ENCODE data around the gene APBA2.
A peak's percentile ranks its signal among the peaks of the same experiment; 100 is the strongest.
"Not testable (repeated sequence)": the region's sequence is repeated elsewhere in the genome, so short reads cannot be mapped to it uniquely, and the experiment has no call there.

APBA2 gene

DNA sequence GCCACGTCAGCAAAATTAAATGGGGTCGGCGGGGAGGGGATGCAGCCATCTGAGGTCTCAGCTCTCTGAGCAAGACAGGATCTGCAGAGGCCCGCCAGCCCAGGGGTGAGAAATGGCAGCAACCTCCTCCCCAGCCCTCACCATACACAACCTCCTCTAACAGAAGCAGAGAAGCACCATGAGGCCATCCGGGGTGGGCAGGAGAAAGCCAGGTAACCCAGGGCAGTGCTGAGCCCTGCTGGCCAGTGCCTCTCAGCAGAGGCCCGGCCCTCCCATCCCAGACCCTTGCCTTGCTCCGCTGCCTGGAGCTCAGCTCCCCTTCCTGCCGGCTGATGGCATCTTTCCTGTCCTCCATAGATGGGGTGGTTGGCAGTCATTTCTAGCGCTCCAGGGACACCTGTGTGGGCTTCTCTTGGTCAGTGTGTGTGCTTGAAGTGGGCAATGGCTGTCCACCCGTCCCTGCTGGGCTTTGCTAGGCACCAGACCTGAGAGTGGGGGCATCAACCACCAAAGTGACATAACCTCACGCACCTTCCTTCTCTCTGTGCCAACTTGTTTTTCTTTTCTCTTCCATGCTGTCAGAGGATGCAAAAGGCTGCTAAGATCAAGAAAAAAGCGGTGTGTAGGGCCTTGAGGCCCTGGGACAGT lies 208.0 kb downstream of the APBA2 start:
- intact Hi-C loops (cut with DNase I): loop anchor here (5.0 kb wide), 3 partner anchors 97 to 167 kb away; no protein-coding TSS in a partner anchor

DNA sequence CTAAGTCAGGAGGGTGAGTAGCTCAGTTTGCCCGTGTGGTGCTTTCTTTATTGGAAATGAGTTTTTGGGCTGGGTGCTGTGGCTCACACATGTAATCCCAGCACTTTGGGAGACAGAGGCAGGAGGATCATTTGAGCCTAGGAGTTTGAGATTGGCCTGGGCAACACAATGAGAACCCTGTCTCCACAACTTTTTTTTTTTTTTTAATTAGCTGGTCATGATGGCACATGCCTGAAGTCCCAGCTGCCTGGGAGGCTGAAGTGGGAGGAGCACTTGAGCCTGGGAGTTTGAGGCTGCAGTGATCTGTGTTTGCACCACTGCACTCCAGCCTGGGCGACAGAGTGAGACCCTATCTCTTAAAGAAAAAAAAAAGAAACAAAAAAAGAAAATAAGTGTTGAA lies 208.9 kb downstream of the APBA2 start:
- intact Hi-C loops (cut with DNase I): loop anchor here (5.0 kb wide), 3 partner anchors 97 to 167 kb away; no protein-coding TSS in a partner anchor

More for the DNA sequence above, 208.0 kb downstream of the APBA2 start:
- peak in 1 of 42 donors; percentile 13 for DNase-seq

DNA sequence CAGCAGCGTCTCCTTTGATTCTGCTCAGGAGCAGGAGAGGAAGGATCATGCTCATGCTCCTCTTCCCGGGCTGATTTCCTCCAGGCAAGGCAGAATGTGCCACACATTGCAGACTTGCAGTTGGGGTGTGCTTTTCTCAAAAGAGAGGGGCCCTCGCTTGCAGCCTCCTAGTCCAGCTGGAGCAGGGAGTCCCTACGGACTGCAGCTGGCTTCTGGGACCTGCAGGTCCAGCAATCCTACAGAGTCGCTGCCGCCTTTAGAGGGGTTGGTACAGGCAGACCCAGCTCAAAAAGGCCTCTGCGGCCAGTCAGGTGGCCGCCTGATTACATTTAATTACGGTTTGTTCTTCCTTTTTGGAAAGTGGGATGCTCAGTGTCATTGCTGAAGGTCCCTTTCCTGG lies 210.0 kb downstream of the APBA2 start:
- intact Hi-C loops (cut with DNase I): no loop called here
- no peak for DNase-seq

More for the DNA sequence above, 208.9 kb downstream of the APBA2 start:
- peak in 1 of 42 donors; percentile 26 for DNase-seq

DNA sequence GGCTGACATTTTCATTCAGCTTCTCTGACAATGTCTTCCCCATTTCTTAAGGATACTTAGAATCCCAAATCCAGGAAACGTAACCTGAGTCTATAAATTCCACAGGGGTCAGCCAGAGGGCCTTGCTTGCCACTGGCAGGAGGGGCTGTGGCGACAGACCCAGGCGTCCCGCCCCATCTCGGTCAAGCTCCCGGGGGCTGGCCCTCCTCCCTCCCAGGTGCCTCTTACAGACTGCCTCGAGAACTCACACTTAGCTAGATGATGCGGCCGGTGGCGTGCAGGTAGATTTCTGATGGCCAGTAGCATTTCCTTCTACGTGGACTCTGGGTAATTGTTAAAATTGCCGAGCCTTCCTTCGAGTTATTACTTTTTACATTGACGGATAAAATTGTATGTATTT lies 211.4 kb downstream of the APBA2 start:
- DNase-seq: no peak
- intact Hi-C loops (cut with DNase I): no loop called here

DNA sequence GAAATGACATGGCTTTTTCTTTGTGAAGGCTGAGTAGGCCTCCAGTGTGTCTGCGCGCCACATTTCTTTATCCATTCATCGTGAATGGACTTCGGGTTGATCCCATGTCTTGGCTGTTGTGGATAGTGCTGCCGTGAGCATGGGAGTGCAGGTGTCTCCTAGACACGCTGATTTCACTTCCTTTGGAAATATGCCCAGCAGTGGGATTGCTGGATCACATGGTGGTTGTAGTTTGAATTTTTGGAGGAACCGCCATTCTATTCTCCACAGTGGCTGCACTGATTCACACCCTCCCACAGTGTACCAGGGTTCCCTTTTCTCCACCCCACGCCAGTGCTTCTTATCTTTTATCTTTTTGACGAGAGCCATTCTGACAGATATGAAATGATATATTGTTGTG lies 212.2 kb downstream of the APBA2 start:
- DNase-seq: peak in 1 of 42 donors; percentile 54
- intact Hi-C loops (cut with DNase I): no loop called here

DNA sequence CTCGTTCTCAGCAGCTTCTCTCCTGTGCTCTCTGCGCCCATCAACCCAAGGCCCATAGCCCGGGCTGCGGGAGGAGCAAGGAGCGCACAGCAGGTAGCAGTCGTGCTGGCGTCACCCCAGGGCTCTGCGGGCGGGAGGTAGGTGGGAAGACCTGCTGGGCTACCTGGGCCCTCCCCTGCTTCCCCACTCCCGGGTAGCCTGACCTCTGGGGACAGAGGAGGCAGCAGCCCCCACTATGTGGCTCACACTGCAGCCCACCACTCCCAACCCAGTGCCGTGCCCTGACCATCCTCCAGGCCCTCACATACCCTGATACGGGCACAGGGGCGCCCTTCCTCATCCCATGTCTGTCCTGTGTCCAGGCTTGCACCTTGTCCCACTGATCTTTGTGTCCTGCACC lies 212.9 kb downstream of the APBA2 start:
- intact Hi-C loops (cut with DNase I): no loop called here
- peak in 1 of 42 donors; percentile 5 for DNase-seq

DNA sequence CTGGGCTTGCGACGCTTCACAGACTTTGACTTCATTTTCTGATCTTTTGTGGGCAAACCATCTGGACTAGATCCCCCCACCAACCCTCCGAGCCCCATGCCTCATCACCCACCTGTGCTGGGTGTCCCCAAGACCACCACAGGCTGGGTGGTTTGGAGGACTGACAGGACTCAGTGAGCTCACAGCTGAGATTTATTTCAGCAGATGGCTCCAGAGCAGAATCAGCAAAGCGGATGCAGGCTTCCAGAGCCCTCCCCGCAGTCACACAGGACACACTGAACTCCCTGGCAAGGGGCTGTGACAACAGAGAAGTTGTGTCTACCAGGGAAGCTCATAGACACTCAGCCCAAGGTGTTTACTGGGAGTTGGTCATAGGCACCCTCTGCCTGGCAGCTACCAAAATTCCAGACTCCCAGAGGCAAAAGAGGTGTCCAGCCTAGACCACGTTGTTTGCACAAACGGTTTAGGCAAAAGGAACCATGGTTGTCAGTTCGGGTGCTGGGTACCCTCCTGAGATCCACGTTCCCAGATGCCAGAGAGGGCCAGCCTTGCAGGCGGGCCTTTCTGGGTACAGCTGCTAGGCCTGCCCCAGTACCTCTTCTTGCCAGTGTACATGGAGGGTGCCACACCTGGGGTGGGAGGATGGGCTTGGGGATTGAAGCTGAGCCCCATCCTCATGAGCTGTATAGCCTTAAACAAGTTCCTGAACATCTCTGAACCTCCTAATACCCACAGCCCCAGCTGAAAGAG lies 213.5 kb downstream of the APBA2 start:
- peak in 1 of 42 donors; percentile 3 for DNase-seq
- intact Hi-C loops (cut with DNase I): no loop called here

DNA sequence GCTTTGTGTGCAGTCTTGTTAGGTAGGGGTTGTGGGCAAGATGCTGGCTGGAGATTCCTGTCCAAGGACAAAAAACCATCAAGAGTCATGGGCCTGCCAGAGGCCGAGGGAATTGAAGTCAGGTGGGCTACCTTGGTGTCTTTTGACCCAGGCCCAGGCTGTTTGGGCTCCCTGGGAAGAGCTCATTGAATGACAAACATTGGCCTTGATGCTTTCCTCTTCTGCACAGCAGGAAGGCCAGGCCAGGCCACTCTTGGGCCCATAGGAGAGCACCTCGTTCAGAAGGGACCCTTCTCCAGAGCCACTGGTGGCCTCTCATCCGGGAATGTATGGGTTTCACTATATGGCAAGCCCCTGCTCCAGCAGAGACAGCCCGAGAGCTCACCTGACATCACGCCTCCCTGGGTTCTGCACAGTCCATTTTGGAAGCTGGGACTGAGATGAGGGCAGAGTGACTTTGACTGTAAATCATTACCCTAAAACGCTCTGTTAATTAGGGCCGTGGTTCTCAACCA lies 214.8 kb downstream of the APBA2 start:
- intact Hi-C loops (cut with DNase I): no loop called here
- no peak for DNase-seq

DNA sequence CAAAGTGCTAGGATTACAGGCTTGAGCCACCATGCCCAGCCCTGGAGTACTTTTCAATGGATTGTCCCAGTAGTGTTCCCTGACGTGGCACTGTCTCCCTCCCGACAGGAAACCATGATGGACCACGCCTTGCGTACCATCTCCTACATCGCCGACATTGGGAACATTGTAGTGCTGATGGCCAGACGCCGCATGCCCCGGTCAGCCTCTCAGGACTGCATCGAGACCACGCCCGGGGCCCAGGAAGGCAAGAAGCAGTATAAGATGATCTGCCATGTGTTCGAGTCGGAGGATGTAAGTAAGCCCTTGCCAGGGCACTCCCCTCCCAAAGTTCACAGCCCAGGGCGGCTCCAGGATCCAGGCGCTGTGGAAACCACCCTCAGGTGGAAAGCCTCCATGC lies 215.7 kb downstream of the APBA2 start:
- no peak for DNase-seq
- intact Hi-C loops (cut with DNase I): no loop called here

DNA sequence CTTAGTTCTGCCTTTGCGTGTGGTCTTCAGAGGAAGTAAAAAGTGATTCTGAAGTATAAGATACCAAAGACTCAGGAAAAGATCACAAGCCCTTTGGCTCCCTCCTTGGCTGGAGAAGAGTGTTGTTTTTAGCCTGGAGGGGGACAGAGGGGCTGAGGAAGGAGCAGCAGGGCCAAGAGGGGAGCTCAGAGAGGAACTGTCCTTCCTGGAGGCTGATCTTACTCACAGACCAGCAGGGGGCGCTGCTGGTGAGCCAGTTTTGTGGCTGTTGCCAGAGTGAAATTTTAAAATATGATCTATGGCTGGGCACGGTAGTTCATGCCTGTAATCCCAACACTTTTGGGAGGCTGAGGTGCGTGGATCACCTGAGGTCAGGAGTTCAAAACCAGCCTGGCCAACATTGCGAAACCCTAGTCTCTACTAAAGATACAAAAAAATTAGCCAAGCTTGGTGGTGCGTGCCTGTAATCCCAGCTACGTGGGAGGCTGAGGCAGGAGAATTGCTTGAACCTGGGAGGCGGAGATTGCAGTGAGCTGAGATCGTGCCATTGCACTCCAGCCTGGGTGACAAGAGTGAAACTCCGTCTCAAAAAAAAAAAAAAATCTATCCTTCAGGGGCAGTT lies 216.5 kb downstream of the APBA2 start:
- peak in 39 of 42 donors; percentile 34 to 84 (median 68) for DNase-seq
- intact Hi-C loops (cut with DNase I): not testable (repeated sequence)

DNA sequence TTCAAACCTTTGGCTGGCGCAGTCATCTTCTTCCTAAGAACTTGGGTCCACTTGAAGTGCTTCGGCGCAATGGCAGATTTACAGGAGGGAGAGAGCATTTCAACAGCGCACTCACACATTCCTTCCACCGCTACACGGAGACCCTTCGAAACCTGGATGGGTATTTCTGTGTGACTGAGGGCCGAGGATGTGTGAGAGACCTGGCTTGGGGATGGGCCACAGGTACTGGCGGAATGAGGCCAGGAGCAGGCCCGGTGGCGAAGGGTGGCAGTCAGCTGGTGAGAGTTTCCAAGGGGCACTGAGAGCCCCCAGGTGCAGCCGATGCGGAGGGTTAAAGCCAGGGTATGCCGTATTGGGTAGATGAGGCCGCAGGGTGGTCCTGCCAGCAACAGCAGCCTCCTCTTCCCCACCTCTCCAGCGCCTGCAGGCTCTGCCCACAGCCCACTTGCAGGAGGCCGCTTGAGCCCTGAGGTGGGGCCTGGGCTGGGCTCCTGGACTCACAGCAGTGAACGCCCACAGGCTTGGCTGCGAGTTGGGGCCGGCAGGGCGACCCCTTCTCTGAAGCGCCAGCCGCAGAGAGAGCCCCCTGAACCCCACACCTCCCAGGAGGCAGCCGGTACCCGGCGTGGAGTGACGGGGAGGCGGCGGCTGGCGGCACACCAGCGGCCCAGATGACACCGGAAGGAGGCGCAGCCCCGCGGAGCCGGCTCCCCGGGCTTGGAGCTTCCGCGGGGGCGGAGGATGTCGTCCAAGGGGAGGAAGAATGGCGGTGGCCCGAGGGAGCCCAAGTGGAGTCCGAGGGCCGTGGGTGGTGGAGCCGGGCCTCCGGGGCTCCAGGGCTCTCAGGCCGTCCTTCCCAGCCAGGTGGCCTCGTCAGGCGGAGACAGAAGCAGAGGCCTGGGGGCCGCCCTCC lies 217.4 kb downstream of the APBA2 start:
- intact Hi-C loops (cut with DNase I): no loop called here
- peak in 1 of 42 donors; percentile 48 for DNase-seq

DNA sequence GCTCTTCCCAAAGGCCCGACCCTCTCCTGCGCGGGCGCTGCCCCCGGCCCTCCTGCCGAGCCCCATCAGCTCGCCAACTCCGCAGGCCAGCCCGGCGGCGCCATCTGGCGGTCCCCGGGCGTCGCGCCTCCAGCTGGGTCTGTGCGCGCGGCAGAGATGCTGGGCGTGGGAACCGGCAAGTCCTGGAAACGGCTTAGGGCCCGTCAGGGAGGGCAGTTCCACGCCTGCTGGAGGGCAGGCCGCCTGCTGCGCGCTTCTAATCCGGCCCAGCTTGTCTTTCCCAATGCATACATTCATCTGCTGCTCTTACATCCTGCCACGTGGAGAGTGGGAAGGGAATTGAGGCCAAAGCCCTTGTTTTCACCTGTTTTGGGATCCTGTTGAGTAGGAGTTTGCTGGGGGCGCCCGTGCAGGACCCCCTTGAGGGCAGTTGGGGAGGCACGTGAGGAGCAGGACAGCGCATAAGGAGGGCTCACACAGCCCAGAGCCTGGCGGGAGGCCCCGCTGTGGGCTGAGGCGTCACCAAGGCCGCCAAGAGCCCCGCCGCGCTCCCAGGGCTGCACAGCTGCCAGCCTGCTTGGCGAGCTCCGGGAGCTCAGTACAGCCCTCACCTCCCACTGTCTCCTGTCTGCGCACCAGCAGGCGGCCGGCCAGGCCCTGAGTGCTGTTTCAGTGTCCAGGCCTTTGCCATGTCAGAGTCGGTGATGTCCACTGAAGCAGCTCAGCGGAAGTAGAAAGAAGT lies 218.2 kb downstream of the APBA2 start:
- intact Hi-C loops (cut with DNase I): no loop called here
- peak; percentile 51 to 91 (median 80) for DNase-seq

DNA sequence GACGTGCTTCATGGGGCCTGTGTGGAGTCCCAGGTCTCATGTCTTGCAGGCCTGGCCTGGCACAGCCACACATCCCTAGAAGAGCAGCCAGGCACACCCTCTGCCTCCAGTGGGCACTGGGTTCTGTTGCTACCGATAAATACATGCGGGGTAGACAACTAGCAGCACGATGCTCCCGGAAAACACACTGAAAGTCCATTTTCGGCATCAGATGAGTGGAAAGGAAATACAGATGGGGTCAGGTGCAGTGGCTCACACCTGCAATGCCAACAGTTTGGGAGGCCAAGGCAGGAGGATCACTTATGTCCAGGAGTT lies 218.7 kb downstream of the APBA2 start:
- intact Hi-C loops (cut with DNase I): no loop called here
- no peak for DNase-seq

DNA sequence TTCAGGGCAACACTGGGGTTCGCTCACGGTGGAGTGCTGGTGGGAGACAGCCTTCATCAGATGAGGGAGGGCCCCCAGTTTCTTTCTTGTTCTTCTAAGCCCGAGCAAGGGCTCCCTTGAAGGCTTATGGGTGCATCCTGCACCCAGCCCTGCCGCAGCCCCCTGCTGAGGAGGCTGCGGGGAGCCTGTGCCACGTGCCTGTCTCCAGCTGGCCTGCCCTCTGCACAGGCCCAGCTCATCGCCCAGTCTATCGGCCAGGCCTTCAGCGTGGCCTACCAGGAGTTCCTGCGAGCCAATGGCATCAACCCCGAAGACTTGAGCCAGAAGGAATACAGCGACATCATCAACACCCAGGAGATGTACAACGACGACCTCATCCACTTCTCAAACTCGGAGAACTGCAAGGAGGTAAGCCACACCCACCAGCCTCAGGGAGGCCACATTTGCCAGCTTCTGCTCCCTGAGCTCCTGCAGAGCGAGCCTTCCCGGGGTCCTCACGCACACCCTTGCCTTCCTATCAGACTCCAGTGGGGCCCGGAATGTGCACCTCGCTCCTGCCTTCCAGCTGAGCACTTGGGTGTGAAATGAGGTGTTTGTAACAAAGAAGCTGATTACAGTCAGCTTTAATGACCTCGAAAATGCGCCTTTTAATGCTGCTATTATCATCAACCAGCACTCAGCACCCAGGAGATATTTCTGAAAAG lies 219.5 kb downstream of the APBA2 start:
- no peak for DNase-seq
- intact Hi-C loops (cut with DNase I): no loop called here

DNA sequence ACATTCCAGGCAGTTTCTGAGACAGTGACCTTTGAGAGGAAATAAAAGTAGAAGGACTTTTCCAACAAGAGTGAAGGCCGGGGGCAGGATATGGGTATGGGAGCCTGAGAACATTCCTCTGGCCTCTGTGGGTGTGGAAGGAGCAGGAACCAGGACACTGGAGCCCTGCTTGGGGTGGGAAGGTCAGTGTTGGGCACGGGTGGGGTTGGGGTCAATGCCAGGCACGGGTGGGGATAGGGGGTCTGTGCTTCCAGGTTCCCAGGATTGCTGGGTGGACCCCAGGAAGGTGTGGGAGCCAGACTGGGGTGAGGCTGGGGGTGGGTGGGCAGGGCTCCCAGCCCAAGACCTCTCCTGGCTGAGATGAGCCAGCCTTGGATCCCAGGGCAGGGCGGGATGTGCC lies 220.3 kb downstream of the APBA2 start:
- intact Hi-C loops (cut with DNase I): no loop called here
- DNase-seq: no peak

DNA sequence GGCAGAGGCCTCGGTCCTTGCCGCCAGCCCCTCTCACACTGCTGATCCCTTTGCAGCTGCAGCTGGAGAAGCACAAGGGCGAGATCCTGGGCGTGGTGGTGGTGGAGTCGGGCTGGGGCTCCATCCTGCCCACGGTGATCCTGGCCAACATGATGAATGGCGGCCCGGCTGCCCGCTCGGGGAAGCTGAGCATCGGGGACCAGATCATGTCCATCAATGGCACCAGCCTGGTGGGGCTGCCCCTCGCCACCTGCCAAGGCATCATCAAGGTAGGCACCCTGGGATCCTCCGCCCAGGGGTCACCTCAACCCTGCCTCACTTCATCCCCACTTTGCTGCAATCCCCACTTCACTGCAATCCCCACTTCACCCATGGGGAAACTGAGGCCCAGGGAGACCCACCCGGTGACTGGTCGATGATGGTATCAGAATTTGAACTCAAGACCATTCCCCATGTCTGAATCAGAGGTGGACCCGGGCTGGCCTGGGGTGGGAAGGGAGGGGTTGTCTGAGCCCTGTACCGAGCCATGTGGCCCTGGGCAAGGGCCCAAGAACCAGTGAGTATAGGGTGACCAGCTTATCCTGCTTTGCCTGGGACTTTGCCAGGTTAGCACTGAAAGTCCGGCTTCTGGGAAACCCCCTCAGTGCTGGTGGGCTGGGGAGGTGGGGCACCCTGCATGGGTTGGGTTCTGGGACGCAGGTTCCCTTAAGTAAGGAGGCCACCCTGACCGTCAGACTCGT lies 220.9 kb downstream of the APBA2 start:
- intact Hi-C loops (cut with DNase I): no loop called here
- DNase-seq: no peak

DNA sequence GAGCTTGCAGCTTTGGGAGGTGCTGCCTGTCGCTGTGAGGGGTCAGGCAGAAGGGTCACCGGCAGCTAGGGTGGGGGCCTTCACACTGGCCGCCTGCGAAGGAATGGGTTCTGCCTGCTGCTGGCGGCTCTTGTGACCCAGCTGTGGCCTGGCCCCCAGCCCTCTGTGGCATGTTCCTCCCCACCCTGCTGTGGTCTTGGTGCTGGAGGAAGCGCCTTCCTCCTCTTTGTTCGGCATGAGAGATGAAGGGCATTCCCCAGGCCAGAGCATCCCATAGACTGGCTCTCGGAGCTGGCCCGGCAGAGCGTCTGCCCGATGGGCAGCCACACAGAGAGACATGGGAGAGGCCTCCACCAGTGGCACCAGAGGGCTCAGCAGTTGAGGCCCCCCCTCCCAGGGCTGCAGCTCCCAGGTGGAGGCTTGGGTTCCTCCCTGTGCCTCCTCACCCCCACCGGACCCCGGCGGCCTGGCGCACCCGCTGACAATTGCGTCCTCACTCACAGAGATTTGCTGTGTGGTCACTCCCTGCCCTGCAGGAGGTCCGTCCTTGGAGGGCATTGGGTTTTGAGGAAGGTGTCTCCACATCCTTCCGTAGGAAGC lies 221.6 kb downstream of the APBA2 start:
- intact Hi-C loops (cut with DNase I): no loop called here
- DNase-seq: no peak

Data from head of caudate nucleus (tissue), 42 donors.